Measurements from ENCODE around the gene LCN6. TPM values are rescaled to one million over a fixed set of nuclear protein-coding genes. Genes with fewer than 3 reads are reported as not detected.
"Not testable (repeated sequence)": the region's sequence is repeated elsewhere in the genome, so short reads cannot be mapped to it uniquely, and the experiment has no call there.

LCN6 gene
- total RNA-seq, 2 donors from 2014 or later, result 7.8 to 16.2 TPM

- WGBS, result 41% methylated on average over 3 of the region's 3 CpGs
- DNase-seq (ENCODE audit: low spot score), result no peak
- Histone ChIP-seq H3K4me3 (no peak overlapping the region), H3K36me3 (no peaks in the 10 kb centered on the region), H3K27me3 (replicated peaks; ENCODE audit: insufficient read depth) (no peaks in the 10 kb centered on the region), H3K9me3 (no peaks in the 10 kb centered on the region), H3K27ac (peak overlapping the region; percentile 83 to 99), H3K4me1 (replicated peaks) (peaks cover 4% of the 10 kb centered on the region)
- intact Hi-C loops (cut with DNase I), result loop anchor here (5.0 to 10.0 kb wide), 2 partner anchors 248 to 275 kb away; no protein-coding TSS in a partner anchor
- no peak for TF ChIP-seq POLR2AphosphoS5 (IDR thresholded peaks at IDR 0.05)
- no peak for TF ChIP-seq POLR2A (IDR thresholded peaks at IDR 0.05)
These were observed 41.2 kb upstream of the LCN6 start for GRCh38 chr9:136789523-136789937.

GRCh38 chr9:136788644-136789522 lies 40.6 kb upstream of the LCN6 start:
- not testable (repeated sequence) for H3K4me1 ChIP-seq (replicated peaks); H3K9me3 ChIP-seq; H3K27me3 ChIP-seq (replicated peaks; ENCODE audit: insufficient read depth); H3K4me3 ChIP-seq; H3K36me3 ChIP-seq
- intact Hi-C loops (cut with DNase I), result loop anchor here (5.0 to 10.0 kb wide), 2 partner anchors 248 to 276 kb away; no protein-coding TSS in a partner anchor
- peak overlapping the region; percentile 83 to 99 for H3K27ac ChIP-seq
- 47% methylated on average over 27 of the region's 27 CpGs for WGBS
- DNase-seq (ENCODE audit: low spot score), result peak; percentile 57

GRCh38 chr9:136787690-136788400 lies 39.5 kb upstream of the LCN6 start:
- 11% methylated on average over 21 of the region's 21 CpGs for WGBS
- Histone ChIP-seq H3K27me3 (replicated peaks; ENCODE audit: insufficient read depth) (no peaks in the 10 kb centered on the region), H3K36me3 (no peaks in the 10 kb centered on the region), H3K9me3 (no peaks in the 10 kb centered on the region), H3K4me3 (no peak overlapping the region), H3K27ac (peak overlapping the region; percentile 83 to 99), H3K4me1 (replicated peaks) (peaks cover 4% of the 10 kb centered on the region)
- peak; percentile 69 for DNase-seq (ENCODE audit: low spot score)
- TF ChIP-seq POLR2AphosphoS5 (IDR thresholded peaks at IDR 0.05), result peak; percentile 64
- TF ChIP-seq POLR2A (IDR thresholded peaks at IDR 0.05), result no peak
- TF ChIP-seq, protein P1, sequence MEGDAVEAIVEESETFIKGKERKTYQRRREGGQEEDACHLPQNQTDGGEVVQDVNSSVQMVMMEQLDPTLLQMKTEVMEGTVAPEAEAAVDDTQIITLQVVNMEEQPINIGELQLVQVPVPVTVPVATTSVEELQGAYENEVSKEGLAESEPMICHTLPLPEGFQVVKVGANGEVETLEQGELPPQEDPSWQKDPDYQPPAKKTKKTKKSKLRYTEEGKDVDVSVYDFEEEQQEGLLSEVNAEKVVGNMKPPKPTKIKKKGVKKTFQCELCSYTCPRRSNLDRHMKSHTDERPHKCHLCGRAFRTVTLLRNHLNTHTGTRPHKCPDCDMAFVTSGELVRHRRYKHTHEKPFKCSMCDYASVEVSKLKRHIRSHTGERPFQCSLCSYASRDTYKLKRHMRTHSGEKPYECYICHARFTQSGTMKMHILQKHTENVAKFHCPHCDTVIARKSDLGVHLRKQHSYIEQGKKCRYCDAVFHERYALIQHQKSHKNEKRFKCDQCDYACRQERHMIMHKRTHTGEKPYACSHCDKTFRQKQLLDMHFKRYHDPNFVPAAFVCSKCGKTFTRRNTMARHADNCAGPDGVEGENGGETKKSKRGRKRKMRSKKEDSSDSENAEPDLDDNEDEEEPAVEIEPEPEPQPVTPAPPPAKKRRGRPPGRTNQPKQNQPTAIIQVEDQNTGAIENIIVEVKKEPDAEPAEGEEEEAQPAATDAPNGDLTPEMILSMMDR (IDR thresholded peaks at IDR 0.05), result peak; percentile 85 to 99 (median 94)
- intact Hi-C loops (cut with DNase I), result loop anchor here (5.0 to 10.0 kb wide), 2 partner anchors 249 to 277 kb away; no protein-coding TSS in a partner anchor

DNA sequence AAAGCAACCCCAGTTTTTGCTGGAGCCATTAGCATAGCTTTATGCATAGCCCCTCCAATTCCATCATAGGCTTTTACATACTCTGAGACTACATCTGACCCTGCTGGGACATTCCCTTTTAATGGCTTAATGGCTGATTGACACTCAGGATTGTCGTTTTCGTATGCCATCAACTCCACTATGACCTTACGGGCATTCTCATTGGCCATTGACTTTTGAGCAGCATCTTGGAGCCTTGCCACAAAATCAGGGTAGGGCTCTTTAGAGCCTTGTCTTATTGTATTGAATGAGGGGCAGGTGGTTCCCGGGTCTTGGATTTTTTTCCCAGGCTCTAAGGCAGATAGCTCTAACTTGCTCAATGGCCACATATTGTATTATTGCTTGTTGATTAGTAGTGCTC lies 38.7 kb upstream of the LCN6 start:
- intact Hi-C loops (cut with DNase I), result loop anchor here (5.0 to 10.0 kb wide), 2 partner anchors 250 to 278 kb away; no protein-coding TSS in a partner anchor
- not testable (repeated sequence) for H3K9me3 ChIP-seq; H3K36me3 ChIP-seq; H3K27me3 ChIP-seq (replicated peaks; ENCODE audit: insufficient read depth); H3K27ac ChIP-seq; H3K4me1 ChIP-seq (replicated peaks); H3K4me3 ChIP-seq; DNase-seq (ENCODE audit: low spot score)
- WGBS, result 41% methylated on average over 4 of the region's 4 CpGs

DNA sequence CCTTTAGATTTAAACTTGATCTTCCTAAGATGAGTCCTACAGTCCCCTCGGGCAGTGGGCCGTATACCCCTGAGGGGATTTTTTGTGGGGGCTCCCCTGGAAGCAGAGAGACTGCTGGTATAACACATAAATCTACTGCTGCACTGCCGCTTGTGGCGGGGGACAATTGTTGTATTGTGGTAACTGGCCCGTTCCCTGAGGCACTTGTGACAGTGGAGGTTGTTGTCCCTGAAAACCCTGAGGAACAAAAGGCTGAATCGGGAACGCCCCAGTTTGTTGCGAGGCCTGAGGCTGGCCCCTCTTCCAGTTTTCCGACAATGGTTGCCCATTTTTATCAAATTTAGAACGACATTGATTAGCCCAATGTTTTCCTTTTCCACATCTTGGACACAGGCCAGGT lies 38.1 kb upstream of the LCN6 start:
- Histone ChIP-seq H3K27me3 (replicated peaks; ENCODE audit: insufficient read depth) (no peaks in the 10 kb centered on the region), H3K4me1 (replicated peaks) (peaks cover 4% of the 10 kb centered on the region), H3K4me3 (no peak overlapping the region), H3K9me3 (no peaks in the 10 kb centered on the region), H3K27ac (no peak overlapping the region), H3K36me3 (no peaks in the 10 kb centered on the region)
- WGBS, result 54% methylated on average over 10 of the region's 10 CpGs
- DNase-seq (ENCODE audit: low spot score), result no peak
- intact Hi-C loops (cut with DNase I), result loop anchor here (5.0 to 10.0 kb wide), 2 partner anchors 251 to 278 kb away; no protein-coding TSS in a partner anchor
- no peak for TF ChIP-seq POLR2A (IDR thresholded peaks at IDR 0.05)
- no peak for TF ChIP-seq POLR2AphosphoS5 (IDR thresholded peaks at IDR 0.05)
- TF ChIP-seq, protein P1 (IDR thresholded peaks at IDR 0.05), result no peak

GRCh38 chr9:136785565-136786355 lies 37.4 kb upstream of the LCN6 start:
- H3K4me1 ChIP-seq (replicated peaks); H3K4me3 ChIP-seq; H3K36me3 ChIP-seq; DNase-seq (ENCODE audit: low spot score); H3K27me3 ChIP-seq (replicated peaks; ENCODE audit: insufficient read depth); H3K9me3 ChIP-seq; H3K27ac ChIP-seq: not testable (repeated sequence)
- 80% methylated on average over 15 of the region's 23 CpGs for WGBS
- intact Hi-C loops (cut with DNase I), result loop anchor here (5.0 to 10.0 kb wide), 2 partner anchors 252 to 279 kb away; no protein-coding TSS in a partner anchor

Data from prostate gland (tissue), 2 donors.